ENCODE measurements around the gene ATG16L2. TPM values are rescaled to one million over a fixed set of nuclear protein-coding genes. Genes with fewer than 3 reads are reported as not detected.

Gene ATG16L2
- total and polyA plus RNA-seq, 2 of the 4 experiments (the other 2 are of a cell fraction): 1.3 to 12.7 TPM

GRCh38 chr11:72817966-72818365, 3.8 kb downstream of the ATG16L2 start:
- WGBS, 2 experiments (ENCODE audit: extremely low coverage in 2 of 2, insufficient read length in 1 of 2): 96% methylated on average over 3 of the region's 4 CpGs; no CpG with 5 or more reads in 1 of the 2 experiments
- ATAC-seq (ENCODE audit: low read depth) (no peak), DNase-seq (no peak)
- no peak overlapping the region for H4K8ac ChIP-seq (ENCODE audit: low read depth in 2 of 2, low read length in 2 of 2)
- CTCF ChIA-PET: no interaction called here
- H2AK5ac ChIP-seq (ENCODE audit: low read depth, low read length): peak overlapping the region; percentile 57; the same call in 1 of the 2 replicates
- TF ChIP-seq RFX5 (IDR thresholded peaks at IDR 0.05; ENCODE audit: low read depth, low read length): no peak
- TF ChIP-seq MXI1 (IDR thresholded peaks at IDR 0.05; ENCODE audit: borderline replicate concordance, low read depth, low read length): no peak
- no peak for TF ChIP-seq CHD1 (IDR thresholded peaks at IDR 0.05; ENCODE audit: low read depth, low read length)
- no peak for TF ChIP-seq MAFK (IDR thresholded peaks at IDR 0.05; ENCODE audit: low read depth, low read length)
- no peak for TF ChIP-seq BHLHE40 (IDR thresholded peaks at IDR 0.05; ENCODE audit: low read depth, low read length)
- TF ChIP-seq SMC3 (IDR thresholded peaks at IDR 0.05; ENCODE audit: low read depth, low read length): no peak
- no peak for TF ChIP-seq CTCF (conservative IDR thresholded peaks at IDR 0.05; ENCODE audit: low read depth, low read length)
- no peak for TF ChIP-seq MAZ (IDR thresholded peaks at IDR 0.05; ENCODE audit: borderline replicate concordance, low read depth, low read length)
- no peak for TF ChIP-seq RAD21 (IDR thresholded peaks at IDR 0.05; ENCODE audit: low read length)
- TF ChIP-seq NFE2L2 (IDR thresholded peaks at IDR 0.05; ENCODE audit: low read depth, low read length): no peak
- no peak for TF ChIP-seq ELK1 (IDR thresholded peaks at IDR 0.05; ENCODE audit: borderline replicate concordance, low read depth, low read length)
- no peak for TF ChIP-seq USF2 (IDR thresholded peaks at IDR 0.05; ENCODE audit: low read depth, low read length)
- H4K5ac ChIP-seq (ENCODE audit: low read depth, low read length): no peak overlapping the region
- no peak overlapping the region for H2BK5ac ChIP-seq (ENCODE audit: low read depth, low read length, poor library complexity, severe bottlenecking)
- H2BK15ac ChIP-seq (ENCODE audit: low read depth, low read length): no peak overlapping the region
- no TSS peak for BruUV-seq (replicated peaks)
- H3K56ac ChIP-seq (ENCODE audit: extremely low read depth, insufficient read depth, low read length): no peak overlapping the region
- intact Hi-C loops (cut with micrococcal nuclease): no loop called here
- H3K4me3 ChIP-seq (ENCODE audit: insufficient read depth, low read depth, low read length): no peak overlapping the region
- H3K36me3 ChIP-seq (ENCODE audit: control insufficient read depth, insufficient read depth, low read length): no peaks in the 10 kb centered on the region
- peaks cover 22% of the 10 kb centered on the region for H3K4me1 ChIP-seq (ENCODE audit: control insufficient read depth, insufficient read depth, low read length)
- no peak overlapping the region for H4K91ac ChIP-seq (ENCODE audit: insufficient read depth, low read depth, low read length)
- no peaks in the 10 kb centered on the region for H3K9me3 ChIP-seq (ENCODE audit: control insufficient read depth, insufficient read depth, low read length)
- no peak overlapping the region for H3K14ac ChIP-seq (replicated peaks; ENCODE audit: low read depth, low read length)
- no peak overlapping the region for H2BK20ac ChIP-seq (ENCODE audit: low read depth, low read length)
- no peak overlapping the region; the same call in 1 of the 2 replicates for H3K4ac ChIP-seq (ENCODE audit: low read depth, low read length)
- peaks cover 6 to 53% of the 10 kb centered on the region in 2 experiments; a peak in 3 of 4 replicates for H3K79me1 ChIP-seq (ENCODE audit: low read depth in 1 of 2, low read length in 2 of 2)
- dilution Hi-C loops (cut with HindIII; ENCODE audit: low sequenced_read_pairs, unreplicated experiment): no loop called here
- H3K23ac ChIP-seq (ENCODE audit: low read depth, low read length): no peak overlapping the region
- POLR2A ChIA-PET (ENCODE audit: unreplicated experiment): no interaction called here
- H3K18ac ChIP-seq (ENCODE audit: low read depth, low read length): no peak overlapping the region
- H4K20me1 ChIP-seq (ENCODE audit: insufficient read depth, low read length): peaks cover 5% of the 10 kb centered on the region; the same call in 1 of the 2 replicates
- no peak overlapping the region for H2AFZ ChIP-seq (replicated peaks; ENCODE audit: low read length, poor library complexity)
- H2BK120ac ChIP-seq (ENCODE audit: low read depth, low read length): no peak overlapping the region
- H3K27me3 ChIP-seq (ENCODE audit: control insufficient read depth, insufficient read depth, low read length): no peaks in the 10 kb centered on the region
- no peak overlapping the region for H3K4me2 ChIP-seq (ENCODE audit: low read depth, low read length)
- no peak overlapping the region for H3K27ac ChIP-seq (ENCODE audit: insufficient read depth, low read length)
- no peak overlapping the region for H2AK9ac ChIP-seq (replicated peaks; ENCODE audit: low read depth, low read length, poor library complexity)
- H3K9ac ChIP-seq (ENCODE audit: low read depth, low read length): no peak overlapping the region
- in situ Hi-C loops (cut with MboI; ENCODE audit: low sequenced_read_pairs): no loop called here
- peaks cover 17% of the 10 kb centered on the region for H3K9me1 ChIP-seq (ENCODE audit: insufficient read depth, low read length)

Measured in IMR-90 (cell line).